D721Med (cell line): ENCODE data around the gene WDR5B.
A peak's percentile ranks its signal among the peaks of the same experiment; 100 is the strongest.
"Not testable (repeated sequence)": the region's sequence is repeated elsewhere in the genome, so short reads cannot be mapped to it uniquely, and the experiment has no call there.

Experiments
- DNase-seq: peaks from one replicate; pipeline ENCODE4 v3.0.0; 2011; ENCODE audit warnings: low spot score; ENCODE audit not compliant: insufficient read length
- FAIRE-seq: peaks from 2 replicates; lab custom pipeline; 2011; peaks lifted over from hg19 to GRCh38; lab: Jason Lieb, UNC
- TF ChIP-seq, protein P1 (sequence below): IDR thresholded peaks from 2 replicates; pipeline ENCODE4 v1.5.1; 2012; ENCODE audit warnings: mild to moderate bottlenecking, control low read depth; ENCODE audit not compliant: insufficient read depth; ENCODE audit errors: missing control alignments

Gene WDR5B

DNA sequence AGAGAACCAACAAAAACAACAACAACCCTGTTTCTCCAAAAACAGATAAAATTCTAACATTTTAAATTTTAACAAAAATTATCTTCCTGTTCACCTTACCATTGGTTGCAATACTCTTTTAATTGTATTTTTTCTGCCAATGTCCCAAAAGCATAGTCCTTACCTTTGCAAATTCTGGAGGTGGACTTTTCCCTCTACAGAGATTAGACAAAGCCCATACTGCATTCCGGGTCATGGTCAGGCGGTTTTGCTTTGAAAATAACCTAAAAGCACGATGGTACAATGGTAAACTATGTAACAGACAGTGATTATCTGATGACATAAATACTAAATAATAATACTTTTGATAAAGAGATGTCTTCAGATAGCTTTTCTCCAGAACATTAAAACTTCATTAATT is 35.5 kb upstream of the WDR5B start:
- DNase-seq (no peak), FAIRE-seq (no peak)
- TF ChIP-seq, protein P1, sequence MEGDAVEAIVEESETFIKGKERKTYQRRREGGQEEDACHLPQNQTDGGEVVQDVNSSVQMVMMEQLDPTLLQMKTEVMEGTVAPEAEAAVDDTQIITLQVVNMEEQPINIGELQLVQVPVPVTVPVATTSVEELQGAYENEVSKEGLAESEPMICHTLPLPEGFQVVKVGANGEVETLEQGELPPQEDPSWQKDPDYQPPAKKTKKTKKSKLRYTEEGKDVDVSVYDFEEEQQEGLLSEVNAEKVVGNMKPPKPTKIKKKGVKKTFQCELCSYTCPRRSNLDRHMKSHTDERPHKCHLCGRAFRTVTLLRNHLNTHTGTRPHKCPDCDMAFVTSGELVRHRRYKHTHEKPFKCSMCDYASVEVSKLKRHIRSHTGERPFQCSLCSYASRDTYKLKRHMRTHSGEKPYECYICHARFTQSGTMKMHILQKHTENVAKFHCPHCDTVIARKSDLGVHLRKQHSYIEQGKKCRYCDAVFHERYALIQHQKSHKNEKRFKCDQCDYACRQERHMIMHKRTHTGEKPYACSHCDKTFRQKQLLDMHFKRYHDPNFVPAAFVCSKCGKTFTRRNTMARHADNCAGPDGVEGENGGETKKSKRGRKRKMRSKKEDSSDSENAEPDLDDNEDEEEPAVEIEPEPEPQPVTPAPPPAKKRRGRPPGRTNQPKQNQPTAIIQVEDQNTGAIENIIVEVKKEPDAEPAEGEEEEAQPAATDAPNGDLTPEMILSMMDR: no peak

- not testable (repeated sequence) for FAIRE-seq
These were observed 32.4 kb upstream of the WDR5B start for GRCh38 chr3:122448218-122448617.

DNA sequence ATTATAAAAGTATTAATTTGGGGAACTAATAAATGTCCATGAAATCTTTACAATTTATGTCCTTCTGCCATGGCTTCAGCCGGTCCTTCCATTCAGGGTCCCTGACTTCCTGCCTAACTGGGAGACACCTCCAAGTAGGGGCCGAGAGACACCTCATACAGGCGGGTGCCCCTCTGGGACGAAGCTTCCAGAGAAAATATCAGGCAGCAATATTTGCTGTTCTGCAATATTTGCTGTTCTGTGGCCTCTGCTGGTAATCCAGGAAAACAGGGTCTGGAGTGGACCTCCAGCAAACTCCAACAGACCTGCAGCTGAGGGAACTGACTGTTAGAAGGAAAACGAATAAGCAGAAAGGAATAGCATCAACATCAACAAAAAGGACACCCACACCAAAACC is 28.6 kb upstream of the WDR5B start:
- FAIRE-seq, DNase-seq: not testable (repeated sequence)

More at GRCh38 chr3:122448218-122448617, 32.4 kb upstream of the WDR5B start:
- DNase-seq: not testable (repeated sequence)

DNA sequence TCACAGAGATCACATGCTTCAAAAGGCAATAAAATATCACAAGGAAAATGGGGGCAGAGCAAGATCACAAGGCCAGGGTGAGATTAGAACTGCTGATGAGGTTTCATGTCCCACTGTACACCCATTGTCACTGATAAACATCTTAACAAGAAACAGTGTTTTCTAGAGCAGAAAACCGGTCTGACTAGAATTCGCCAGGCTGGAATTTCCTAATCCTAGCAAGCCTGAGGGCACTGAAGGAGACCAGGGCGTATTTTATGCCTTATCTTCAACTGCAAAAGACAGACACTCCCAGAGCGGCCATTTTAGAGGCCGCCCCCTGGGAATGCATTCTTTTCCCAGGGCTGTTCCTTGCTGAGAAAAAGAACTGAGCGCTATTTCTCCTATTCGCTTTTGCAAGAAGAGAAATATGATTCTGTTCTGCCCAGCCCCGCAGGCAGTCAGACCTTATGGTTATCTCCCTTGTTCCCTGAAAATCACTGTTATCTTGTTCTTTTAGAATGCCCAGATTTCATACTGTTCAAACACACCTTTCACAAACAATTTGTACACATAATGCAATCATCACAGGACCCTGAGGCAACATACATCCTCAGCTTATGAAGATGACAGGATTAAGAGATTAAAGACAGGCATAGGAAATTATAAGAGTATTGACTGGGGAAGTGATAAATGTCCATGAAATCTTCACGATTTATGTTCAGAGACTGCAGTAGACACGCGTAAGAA is 28.1 kb upstream of the WDR5B start:
- FAIRE-seq, DNase-seq: not testable (repeated sequence)

GRCh38 chr3:122443090-122443489 is 27.2 kb upstream of the WDR5B start:
- DNase-seq: no peak
- TF ChIP-seq, protein P1: no peak
- FAIRE-seq: no peak

- FAIRE-seq: no peak
- TF ChIP-seq, protein P1: no peak
- DNase-seq: no peak
These were observed 20.1 kb upstream of the WDR5B start for GRCh38 chr3:122435950-122436349.

GRCh38 chr3:122430371-122430770 is 14.5 kb upstream of the WDR5B start:
- DNase-seq (no peak), FAIRE-seq (no peak)
- TF ChIP-seq, protein P1: no peak

- DNase-seq (no peak), FAIRE-seq (peak; percentile 73)
- TF ChIP-seq, protein P1: no peak
These were observed 12.1 kb upstream of the WDR5B start for GRCh38 chr3:122427857-122428471.
